ENCODE data around the gene KCNQ4. TPM values are rescaled to one million over a fixed set of nuclear protein-coding genes. Genes with fewer than 3 reads are reported as not detected.

KCNQ4 gene
- total and polyA plus RNA-seq, 7 experiments from 2014 or later: 0.10 to 0.97 (median 0.20) TPM; not detected in 1

DNA sequence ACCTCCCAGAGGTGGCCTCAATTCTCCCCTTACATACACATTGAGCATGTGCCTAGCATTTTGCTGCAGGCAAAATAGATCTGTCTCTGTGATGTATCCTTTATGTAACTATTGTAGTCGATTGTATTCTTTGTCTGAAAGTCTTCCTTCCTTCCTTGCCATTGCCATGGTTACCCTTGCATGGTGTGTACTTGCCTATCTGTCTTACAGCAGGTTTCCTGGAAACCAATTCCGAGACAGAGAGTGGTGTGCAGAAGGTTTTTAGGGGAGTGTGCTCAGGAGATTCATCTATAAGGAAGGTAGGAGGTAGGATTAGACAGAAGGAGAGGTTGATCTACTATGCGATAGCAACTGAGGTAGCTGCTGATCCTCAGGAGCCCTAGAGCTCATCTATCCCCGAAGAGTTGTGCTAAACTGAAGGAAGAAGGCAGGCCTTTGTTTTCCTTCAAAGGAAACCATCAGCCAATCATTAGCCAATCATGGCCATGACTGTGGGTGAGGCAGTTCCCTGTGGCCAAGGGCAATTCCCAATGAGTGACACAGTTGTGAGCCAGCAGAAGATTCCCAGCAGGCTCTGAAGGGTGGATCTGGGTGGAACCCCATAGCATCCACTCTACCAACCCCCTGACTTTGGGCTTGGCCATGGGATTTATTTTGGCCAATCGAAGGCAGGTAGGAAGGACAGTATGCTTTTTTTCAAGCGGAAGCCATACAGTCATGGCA, 63.6 kb downstream of the KCNQ4 start:
- H3K4me1 ChIP-seq (ENCODE audit: control insufficient read depth in 2 of 2, insufficient read depth in 2 of 2, low read length in 2 of 2): peaks cover 3% of the 10 kb centered on the region in 2 donors
- Mint-ChIP-seq H3K36me3 (peaks cover 0 to 6% (median 5%) of the 10 kb centered on the region in 5 donors), H3K9me3 (peaks cover 0 to 6% (median 3%) of the 10 kb centered on the region in 11 donors), H3K27me3 (peaks cover 0 to 5% (median 0%) of the 10 kb centered on the region in 5 donors), H3K4me1 (peaks cover 0 to 41% (median 29%) of the 10 kb centered on the region in 7 donors), H3K4me3 (no peak overlapping the region), H3K27ac (peak overlapping the region in 2 of 9 donors; percentile 5 to 38)
- no peaks in the 10 kb centered on the region for H3K9me3 ChIP-seq (ENCODE audit: control insufficient read depth in 2 of 3, low read length in 3 of 3)
- H3K27me3 ChIP-seq (ENCODE audit: control insufficient read depth in 2 of 2, insufficient read depth in 2 of 2, low read length in 2 of 2): no peaks in the 10 kb centered on the region
- no peaks in the 10 kb centered on the region for H3K36me3 ChIP-seq (ENCODE audit: control insufficient read depth in 2 of 3, insufficient read depth in 3 of 3, low read length in 3 of 3)
- intact Hi-C loops (cut with micrococcal nuclease): no loop called here
- ATAC-seq (no peak), DNase-seq (no peak)
- no peak overlapping the region for H3K27ac ChIP-seq (ENCODE audit: low read depth, low read length)
- ChIA-PET POLR2A (interaction anchor here (0.6 to 1.2 kb wide), 2 partner anchors 10 to 33 kb away, joined by 3 read pairs; no protein-coding TSS in a partner anchor), CTCF (interaction anchor here (0.8 to 7.6 kb wide), 3 partner anchors 42 to 82 kb away, joined by 3 to 106 read pairs (median 3); no protein-coding TSS in a partner anchor)
- no peak overlapping the region for H3K4me3 ChIP-seq (ENCODE audit: low read length)

DNA sequence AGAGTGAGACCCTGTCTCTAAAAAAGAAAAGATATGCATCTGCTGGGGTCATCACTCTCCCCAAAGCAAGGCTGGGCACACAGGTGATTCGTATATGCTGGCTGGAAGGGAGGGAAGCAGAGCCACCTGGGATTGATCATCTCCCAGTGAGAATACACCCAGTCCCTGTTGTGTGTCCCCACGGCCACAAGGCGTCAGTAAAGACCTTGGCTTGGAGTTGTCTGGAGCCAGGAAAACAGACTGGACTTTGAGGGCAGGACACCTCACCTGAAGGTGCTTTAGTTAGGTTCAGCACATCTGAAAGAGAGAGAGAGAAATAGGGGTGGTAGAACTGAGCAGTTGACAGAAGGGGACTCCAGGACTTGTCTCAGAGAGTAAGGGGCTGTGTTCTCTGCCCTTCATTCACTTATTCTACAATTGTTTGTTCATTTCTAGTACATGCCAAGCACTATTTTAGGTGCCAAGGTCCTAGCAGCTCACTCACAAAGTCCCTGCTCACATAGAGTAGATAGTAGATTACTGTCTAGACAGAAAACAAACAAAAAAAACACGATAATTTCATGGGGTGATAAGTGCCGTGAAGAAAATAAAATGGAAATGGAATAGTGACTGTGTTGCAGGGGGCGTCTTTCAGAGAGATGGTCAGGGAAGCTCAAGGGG, 65.1 kb downstream of the KCNQ4 start:
- Mint-ChIP-seq H3K27me3 (no peaks in the 10 kb centered on the region), H3K9me3 (peaks cover 0 to 1% (median 0%) of the 10 kb centered on the region in 11 donors), H3K27ac (peak overlapping the region in 1 of 9 donors; percentile 31), H3K36me3 (peaks cover 0 to 2% (median 0%) of the 10 kb centered on the region in 5 donors), H3K4me1 (peaks cover 0 to 39% (median 27%) of the 10 kb centered on the region in 7 donors), H3K4me3 (peak overlapping the region in 1 of 10 donors; percentile 43)
- ATAC-seq (no peak), DNase-seq (no peak)
- intact Hi-C loops (cut with micrococcal nuclease): no loop called here
- Histone ChIP-seq H3K4me3 (ENCODE audit: low read length) (no peak overlapping the region), H3K9me3 (ENCODE audit: control insufficient read depth in 2 of 3, low read length in 3 of 3) (no peaks in the 10 kb centered on the region), H3K27ac (ENCODE audit: low read depth, low read length) (no peak overlapping the region), H3K27me3 (ENCODE audit: control insufficient read depth in 2 of 2, insufficient read depth in 2 of 2, low read length in 2 of 2) (no peaks in the 10 kb centered on the region), H3K4me1 (ENCODE audit: control insufficient read depth in 2 of 2, insufficient read depth in 2 of 2, low read length in 2 of 2) (peaks cover 3% of the 10 kb centered on the region in 2 donors), H3K36me3 (ENCODE audit: control insufficient read depth in 2 of 3, insufficient read depth in 3 of 3, low read length in 3 of 3) (no peaks in the 10 kb centered on the region)
- ChIA-PET CTCF (interaction anchor here (0.8 to 7.6 kb wide), 7 partner anchors 10 to 223 kb away, joined by 3 to 106 read pairs (median 4); no protein-coding TSS in a partner anchor), POLR2A (interaction anchor here (1.2 kb wide), 1 partner anchor 12 kb away, joined by 3 read pairs; no protein-coding TSS in a partner anchor)

DNA sequence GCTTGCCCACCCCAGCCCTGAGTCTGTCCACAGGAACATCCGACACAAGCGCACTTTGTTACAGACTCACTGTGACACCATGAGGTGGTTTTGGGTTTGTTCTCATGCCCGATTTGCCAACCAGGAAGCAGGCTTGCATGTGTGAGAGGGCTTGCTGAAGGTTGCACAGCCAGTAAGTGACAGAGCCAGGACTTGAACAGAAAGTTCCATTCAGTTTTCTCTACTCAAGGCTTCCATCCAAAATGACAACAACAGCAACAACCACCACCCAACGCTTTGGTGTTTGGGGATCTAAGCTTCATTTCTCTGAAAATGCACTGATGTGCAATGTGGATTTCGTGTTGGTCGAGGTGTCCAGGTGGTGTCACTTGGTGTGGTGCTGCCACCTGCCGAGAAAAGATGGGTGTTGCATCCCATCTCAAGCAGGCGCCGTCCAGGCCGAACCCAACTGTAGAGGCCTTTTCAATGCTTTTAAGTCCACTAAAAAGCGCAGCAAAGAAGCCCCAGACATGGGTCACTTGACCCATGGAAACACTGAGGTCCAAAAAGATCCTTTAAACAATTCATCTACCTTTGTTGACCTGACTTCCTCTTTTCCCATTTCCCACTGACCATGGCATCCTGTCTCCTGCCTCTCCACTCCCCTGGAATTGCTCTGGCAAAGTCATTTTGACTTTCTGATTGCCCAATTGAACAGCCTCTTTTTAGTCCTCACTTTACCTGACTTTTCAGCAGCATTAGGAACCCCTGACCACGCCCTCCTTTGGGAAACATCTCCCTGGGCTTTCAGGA, 66.4 kb downstream of the KCNQ4 start:
- peak; percentile 98 for ATAC-seq

DNA sequence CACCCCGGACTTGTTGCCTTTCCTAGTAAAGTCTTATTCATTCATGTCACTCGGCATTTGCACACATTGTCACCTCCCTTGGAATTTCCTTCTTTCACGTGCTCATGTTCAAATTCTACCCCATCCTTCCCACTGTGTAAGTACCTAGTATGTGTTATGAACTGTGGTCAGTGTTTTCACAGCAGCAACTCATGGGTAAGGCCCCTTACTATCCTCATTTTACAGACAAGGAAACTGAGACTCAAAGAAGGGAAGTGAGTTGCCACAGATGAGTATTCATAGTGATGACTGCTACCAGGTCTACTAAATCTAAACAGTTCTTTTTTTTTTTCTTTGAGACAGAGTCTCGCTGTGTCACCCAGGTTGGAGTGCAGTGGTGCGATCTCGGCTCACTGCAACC, 68.1 kb downstream of the KCNQ4 start:
- H3K36me3 Mint-ChIP-seq: no peaks in the 10 kb centered on the region
- ATAC-seq (no peak), DNase-seq (no peak)
- H3K36me3 ChIP-seq (ENCODE audit: control insufficient read depth in 2 of 3, insufficient read depth in 3 of 3, low read length in 3 of 3): no peaks in the 10 kb centered on the region
- no peak overlapping the region for H3K27ac ChIP-seq (ENCODE audit: low read depth, low read length)
- no peak overlapping the region for H3K4me3 Mint-ChIP-seq
- intact Hi-C loops (cut with micrococcal nuclease): loop anchor here (2.0 to 5.0 kb wide), 5 partner anchors 33 to 224 kb away; partner anchors contain the start of gene RIMS3 (in 1 of the 2)
- no peak overlapping the region for H3K4me3 ChIP-seq (ENCODE audit: low read length)
- H3K9me3 ChIP-seq (ENCODE audit: control insufficient read depth in 2 of 3, low read length in 3 of 3): no peaks in the 10 kb centered on the region
- H3K27me3 ChIP-seq (ENCODE audit: control insufficient read depth in 2 of 2, insufficient read depth in 2 of 2, low read length in 2 of 2): no peaks in the 10 kb centered on the region
- no peaks in the 10 kb centered on the region for H3K27me3 Mint-ChIP-seq
- H3K4me1 ChIP-seq (ENCODE audit: control insufficient read depth in 2 of 2, insufficient read depth in 2 of 2, low read length in 2 of 2): no peaks in the 10 kb centered on the region
- CTCF ChIA-PET: interaction anchor here (3.0 to 7.6 kb wide), 2 partner anchors 13 to 77 kb away, joined by 14 to 106 read pairs; no protein-coding TSS in a partner anchor
- POLR2A ChIA-PET: interaction anchor here (2.5 kb wide), 1 partner anchor 10 kb away, joined by 13 read pairs; the partner anchor contains the start of gene CITED4
- peaks cover 0 to 25% (median 12%) of the 10 kb centered on the region in 7 donors for H3K4me1 Mint-ChIP-seq
- H3K9me3 Mint-ChIP-seq: peaks cover 0 to 1% (median 0%) of the 10 kb centered on the region in 11 donors
- no peak overlapping the region for H3K27ac Mint-ChIP-seq

More for the DNA sequence above, 66.4 kb downstream of the KCNQ4 start:
- Histone ChIP-seq H3K36me3 (ENCODE audit: control insufficient read depth in 2 of 3, insufficient read depth in 3 of 3, low read length in 3 of 3) (no peaks in the 10 kb centered on the region), H3K27ac (ENCODE audit: low read depth, low read length) (no peak overlapping the region), H3K9me3 (ENCODE audit: control insufficient read depth in 2 of 3, low read length in 3 of 3) (no peaks in the 10 kb centered on the region), H3K27me3 (ENCODE audit: control insufficient read depth in 2 of 2, insufficient read depth in 2 of 2, low read length in 2 of 2) (no peaks in the 10 kb centered on the region), H3K4me3 (ENCODE audit: low read length) (no peak overlapping the region), H3K4me1 (ENCODE audit: control insufficient read depth in 2 of 2, insufficient read depth in 2 of 2, low read length in 2 of 2) (peaks cover 0 to under 1% of the 10 kb centered on the region in 2 donors)
- ChIA-PET CTCF (interaction anchor here (0.6 to 7.6 kb wide), 11 partner anchors 10 to 225 kb away, joined by 3 to 106 read pairs (median 4); partner anchors contain the start of gene CITED4), POLR2A (interaction anchor here (1.2 to 2.5 kb wide), 2 partner anchors 12 to 77 kb away, joined by 4 to 13 read pairs; partner anchors contain the start of gene CITED4)
- H3K4me1 Mint-ChIP-seq: peaks cover 0 to 34% (median 23%) of the 10 kb centered on the region in 7 donors
- intact Hi-C loops (cut with micrococcal nuclease): loop anchor here (1.0 to 5.0 kb wide), 10 partner anchors 31 to 706 kb away; partner anchors contain the start of gene RIMS3 (in 1 of the 2)
- no peaks in the 10 kb centered on the region for H3K27me3 Mint-ChIP-seq
- peak; percentile 63 to 87 (median 77) for DNase-seq
- H3K4me3 Mint-ChIP-seq: peak overlapping the region; percentile 12 to 73 (median 60)
- H3K9me3 Mint-ChIP-seq: peaks cover 0 to 1% (median 0%) of the 10 kb centered on the region in 11 donors
- H3K36me3 Mint-ChIP-seq: no peaks in the 10 kb centered on the region
- peak overlapping the region in 6 of 9 donors; percentile 54 to 78 (median 72) for H3K27ac Mint-ChIP-seq

DNA sequence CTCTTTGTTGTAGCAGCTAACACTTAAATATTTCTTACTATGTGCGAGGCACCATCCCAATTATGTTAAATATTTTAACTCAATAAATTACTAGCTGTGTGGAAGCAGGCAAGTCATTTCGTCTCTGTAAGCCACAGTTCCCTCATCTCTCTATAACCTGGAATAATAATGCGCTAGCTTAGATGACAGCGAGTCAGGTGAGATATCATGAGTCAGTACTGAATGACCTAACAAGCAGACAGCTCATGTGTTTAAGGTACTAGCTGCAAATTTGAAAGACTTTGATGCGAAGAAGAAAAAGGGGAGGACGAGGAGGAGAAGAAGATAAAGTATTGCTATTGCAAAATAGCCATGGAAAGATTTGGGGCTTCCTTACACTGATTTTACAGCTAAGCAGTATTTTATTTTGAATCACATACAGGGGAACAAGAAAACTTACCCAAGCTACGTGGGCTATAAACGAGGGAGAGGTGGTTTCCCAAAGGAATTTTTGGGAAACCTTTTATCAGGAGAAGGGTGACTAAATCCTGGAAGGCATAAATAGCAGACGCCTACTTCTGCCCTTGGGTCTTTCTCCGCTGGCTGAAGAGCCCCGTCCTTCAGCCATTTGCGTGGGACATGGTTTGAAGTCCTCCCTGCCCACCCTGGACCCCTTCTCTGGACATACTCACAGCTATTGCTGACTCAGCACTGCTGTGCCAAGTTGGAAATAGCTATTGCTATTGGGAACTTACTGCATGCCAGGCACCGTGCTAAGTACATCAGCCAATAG, 69.7 kb downstream of the KCNQ4 start:
- Histone ChIP-seq H3K36me3 (ENCODE audit: control insufficient read depth in 2 of 3, insufficient read depth in 3 of 3, low read length in 3 of 3) (no peaks in the 10 kb centered on the region), H3K4me1 (ENCODE audit: control insufficient read depth in 2 of 2, insufficient read depth in 2 of 2, low read length in 2 of 2) (no peaks in the 10 kb centered on the region), H3K27ac (ENCODE audit: low read depth, low read length) (no peak overlapping the region), H3K9me3 (ENCODE audit: control insufficient read depth in 2 of 3, low read length in 3 of 3) (no peaks in the 10 kb centered on the region), H3K27me3 (ENCODE audit: control insufficient read depth in 2 of 2, insufficient read depth in 2 of 2, low read length in 2 of 2) (no peaks in the 10 kb centered on the region), H3K4me3 (ENCODE audit: low read length) (no peak overlapping the region)
- no peaks in the 10 kb centered on the region for H3K36me3 Mint-ChIP-seq
- CTCF ChIA-PET: interaction anchor here (1.1 to 1.6 kb wide), 4 partner anchors 9 to 81 kb away, joined by 4 to 16 read pairs (median 8); partner anchors contain the start of gene CITED4
- DNase-seq (no peak), ATAC-seq (no peak)
- no peak overlapping the region for H3K4me3 Mint-ChIP-seq
- H3K27me3 Mint-ChIP-seq: peaks cover 0 to 2% (median 0%) of the 10 kb centered on the region in 5 donors
- H3K27ac Mint-ChIP-seq: no peak overlapping the region
- POLR2A ChIA-PET: interaction anchor here (0.6 to 1.8 kb wide), 3 partner anchors 9 to 156 kb away, joined by 3 to 8 read pairs (median 3); partner anchors contain the start of gene CITED4
- H3K9me3 Mint-ChIP-seq: peaks cover 0 to 1% (median 0%) of the 10 kb centered on the region in 11 donors
- H3K4me1 Mint-ChIP-seq: peaks cover 0 to 20% (median 9%) of the 10 kb centered on the region in 7 donors
- intact Hi-C loops (cut with micrococcal nuclease): loop anchor here (5.0 kb wide), 2 partner anchors 186 to 226 kb away; partner anchors contain the start of gene RIMS3 (in 1 of the 2)

Measured in naive thymus-derived CD4-positive, alpha-beta T cell (primary cell).